Omental fat pad (tissue), 4 donors: ENCODE measurements around the gene MKRN2OS. TPM values are rescaled to one million over a fixed set of nuclear protein-coding genes. Genes with fewer than 3 reads are reported as not detected.
A peak's percentile ranks its signal among the peaks of the same experiment; 100 is the strongest.
"Not testable (repeated sequence)": the region's sequence is repeated elsewhere in the genome, so short reads cannot be mapped to it uniquely, and the experiment has no call there.

Experiments used
- ATAC-seq: fragments of 150-250 bp; one replicate; pipeline ENCODE4 v1.9.1; 2016; ENCODE audit warnings: mild to moderate bottlenecking, moderate library complexity; ENCODE audit not compliant: low FRiP score
- DNase-seq: peaks from one replicate; pipeline ENCODE4 v3.0.0-alpha.2; 2019; ENCODE audit warnings: low spot score
- total RNA-seq, 4 donors: library from RNA; depleted of rRNA; stranded (reverse); fragments of >200 nt; gene quantifications; one replicate each; pipeline ENCODE4 v1.1.0, GENCODE V29; 2016
- TF ChIP-seq, protein P1 (sequence below), 3 donors: fragments of 450-650 bp; IDR thresholded peaks; one replicate each; pipeline ENCODE4 v1.5.1; 2016 to 2017; ENCODE audit warnings: antibody characterized with exemption in 3 of 3, mild to moderate bottlenecking in 3 of 3, moderate library complexity in 2 of 3

The MKRN2OS gene
- total RNA-seq, 4 donors from 2014 or later, result not detected

GRCh38 chr3:12557473-12558100, 12.3 kb upstream of the MKRN2OS start:
- ATAC-seq, result no peak
- TF ChIP-seq, protein P1, sequence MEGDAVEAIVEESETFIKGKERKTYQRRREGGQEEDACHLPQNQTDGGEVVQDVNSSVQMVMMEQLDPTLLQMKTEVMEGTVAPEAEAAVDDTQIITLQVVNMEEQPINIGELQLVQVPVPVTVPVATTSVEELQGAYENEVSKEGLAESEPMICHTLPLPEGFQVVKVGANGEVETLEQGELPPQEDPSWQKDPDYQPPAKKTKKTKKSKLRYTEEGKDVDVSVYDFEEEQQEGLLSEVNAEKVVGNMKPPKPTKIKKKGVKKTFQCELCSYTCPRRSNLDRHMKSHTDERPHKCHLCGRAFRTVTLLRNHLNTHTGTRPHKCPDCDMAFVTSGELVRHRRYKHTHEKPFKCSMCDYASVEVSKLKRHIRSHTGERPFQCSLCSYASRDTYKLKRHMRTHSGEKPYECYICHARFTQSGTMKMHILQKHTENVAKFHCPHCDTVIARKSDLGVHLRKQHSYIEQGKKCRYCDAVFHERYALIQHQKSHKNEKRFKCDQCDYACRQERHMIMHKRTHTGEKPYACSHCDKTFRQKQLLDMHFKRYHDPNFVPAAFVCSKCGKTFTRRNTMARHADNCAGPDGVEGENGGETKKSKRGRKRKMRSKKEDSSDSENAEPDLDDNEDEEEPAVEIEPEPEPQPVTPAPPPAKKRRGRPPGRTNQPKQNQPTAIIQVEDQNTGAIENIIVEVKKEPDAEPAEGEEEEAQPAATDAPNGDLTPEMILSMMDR (IDR thresholded peaks at IDR 0.05), result no peak
- DNase-seq, result no peak

DNA sequence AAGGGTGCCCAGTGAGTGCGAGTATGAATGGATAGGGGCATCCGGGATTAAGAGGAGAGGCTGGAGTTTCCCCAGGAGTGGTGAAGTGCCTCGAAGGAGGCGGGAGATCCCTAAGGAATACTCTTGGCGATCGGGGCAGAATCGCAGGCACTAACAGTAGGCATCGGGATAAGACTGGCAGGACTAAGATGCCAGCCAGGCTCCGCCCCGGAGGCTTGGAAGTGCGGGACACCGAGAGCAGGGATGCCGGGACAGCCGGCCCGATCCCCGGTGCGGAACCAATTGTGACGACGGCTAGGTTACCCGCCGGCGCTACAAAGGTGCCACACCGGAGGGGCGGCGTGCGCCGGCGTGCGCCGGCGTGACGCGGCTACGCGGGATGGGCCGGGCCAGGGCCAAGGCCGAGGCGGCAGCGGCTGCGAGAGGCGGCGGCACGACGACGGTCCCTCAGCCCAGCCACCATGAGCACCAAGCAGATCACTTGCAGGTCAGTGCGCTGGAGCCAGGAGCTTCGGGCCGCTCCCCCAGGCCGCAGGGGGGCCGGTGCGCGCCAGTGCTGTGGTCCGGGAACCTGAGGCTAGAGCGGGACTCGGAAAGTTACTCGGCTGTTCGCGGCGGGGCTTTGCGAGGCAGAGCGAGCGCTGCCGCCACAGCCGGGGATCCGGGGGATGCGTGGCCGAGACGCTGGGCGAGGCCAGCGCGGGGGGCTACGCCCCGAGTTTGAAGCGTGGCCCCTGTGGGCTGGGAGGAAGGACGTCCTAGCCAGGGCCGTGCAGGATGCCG, 11.6 kb upstream of the MKRN2OS start, which contains the start of gene MKRN2:
Gene MKRN2, plus strand, starts transcription at position 398 of the 783 bp plus-strand sequence. Its CDS starts 64 bp downstream, at position 462.
- ATAC-seq, result peak; percentile 99
- peak; percentile 58 for DNase-seq
- TF ChIP-seq, protein P1 (IDR thresholded peaks at IDR 0.05), result no peak

DNA sequence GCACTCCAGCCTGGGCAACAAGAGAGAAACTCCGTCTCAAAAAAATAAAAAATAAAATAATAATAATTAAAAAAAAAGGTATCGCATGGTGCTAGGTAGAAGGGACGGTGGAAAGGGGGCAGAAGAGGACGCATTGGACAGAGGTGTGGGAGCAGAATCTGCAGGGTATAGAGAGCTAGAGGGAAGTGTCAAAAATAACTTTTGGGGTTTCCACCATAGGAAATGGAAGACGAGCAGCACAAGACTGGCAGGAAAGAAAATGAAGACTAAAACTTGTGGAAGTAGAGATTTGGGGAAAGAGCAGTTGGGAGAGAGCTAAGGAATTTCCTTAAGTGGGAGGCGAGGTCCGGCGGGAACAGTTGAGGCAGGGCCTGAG, 11.0 kb upstream of the MKRN2OS start:
- ATAC-seq (peak; percentile 24), DNase-seq (no peak)
- TF ChIP-seq, protein P1 (IDR thresholded peaks at IDR 0.05), result no peak

DNA sequence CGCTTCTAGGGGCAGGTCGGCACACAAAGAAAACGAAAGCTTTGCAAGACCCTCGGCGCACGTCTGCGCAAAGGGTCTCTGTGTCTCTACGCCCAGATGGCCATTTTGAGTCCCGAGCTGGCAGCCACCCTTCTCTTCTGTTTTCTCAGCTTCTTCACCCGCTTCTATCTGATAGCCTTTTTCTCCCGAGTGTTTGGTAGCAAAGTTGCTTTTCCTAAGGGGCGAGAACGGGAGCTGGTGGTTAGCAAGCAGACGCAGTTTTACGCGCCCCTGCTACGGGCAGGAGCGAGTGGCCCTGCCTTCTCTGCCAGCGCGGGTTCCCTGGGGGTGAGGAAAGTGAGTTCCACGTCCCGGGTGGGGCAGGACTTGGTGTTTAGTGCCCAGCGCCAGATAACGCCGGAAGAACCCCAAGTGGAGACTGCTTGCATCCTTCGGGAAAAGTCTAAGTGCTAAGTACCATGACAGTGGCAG, 8.7 kb upstream of the MKRN2OS start:
- no peak for DNase-seq
- TF ChIP-seq, protein P1 (IDR thresholded peaks at IDR 0.05), result no peak
- no peak for ATAC-seq

DNA sequence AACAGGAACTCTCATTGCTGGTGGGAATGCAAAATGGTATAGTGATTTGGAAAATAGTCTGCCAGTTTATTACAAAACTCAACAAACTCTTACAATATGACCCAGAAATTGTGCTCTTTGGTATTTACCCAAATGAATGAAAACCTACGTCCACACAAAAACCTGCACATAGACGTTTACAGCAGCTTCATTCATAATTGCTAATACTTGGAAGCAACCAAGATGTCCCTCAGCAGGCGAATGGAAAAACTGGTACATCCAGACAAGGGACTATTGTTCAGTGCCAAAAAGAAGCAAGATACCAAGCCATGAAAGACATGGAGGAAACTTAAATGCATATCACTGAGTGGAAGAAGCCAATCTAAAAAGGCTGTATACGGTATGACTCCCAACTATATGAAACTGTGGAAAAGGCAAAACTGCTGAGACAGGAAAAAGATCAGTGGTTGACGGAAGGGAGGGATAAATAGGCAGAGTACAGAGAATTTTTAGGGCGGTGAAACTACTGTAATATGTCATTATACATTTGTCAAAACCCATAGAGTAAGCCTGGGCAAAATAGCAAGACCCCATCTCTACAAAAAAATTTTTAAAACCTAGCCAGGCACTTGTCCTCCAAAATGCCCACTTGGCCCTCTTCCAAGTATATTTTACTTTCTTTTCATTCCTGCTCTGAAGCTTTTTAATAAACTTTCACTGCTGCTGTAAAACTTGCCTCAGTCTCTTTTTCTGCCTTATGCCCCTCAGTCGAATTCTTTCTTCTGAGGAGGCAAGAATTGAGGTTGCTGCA, 4.9 kb upstream of the MKRN2OS start:
- TF ChIP-seq, protein P1 (IDR thresholded peaks at IDR 0.05), result no peak
- no peak for DNase-seq
- ATAC-seq, result no peak

DNA sequence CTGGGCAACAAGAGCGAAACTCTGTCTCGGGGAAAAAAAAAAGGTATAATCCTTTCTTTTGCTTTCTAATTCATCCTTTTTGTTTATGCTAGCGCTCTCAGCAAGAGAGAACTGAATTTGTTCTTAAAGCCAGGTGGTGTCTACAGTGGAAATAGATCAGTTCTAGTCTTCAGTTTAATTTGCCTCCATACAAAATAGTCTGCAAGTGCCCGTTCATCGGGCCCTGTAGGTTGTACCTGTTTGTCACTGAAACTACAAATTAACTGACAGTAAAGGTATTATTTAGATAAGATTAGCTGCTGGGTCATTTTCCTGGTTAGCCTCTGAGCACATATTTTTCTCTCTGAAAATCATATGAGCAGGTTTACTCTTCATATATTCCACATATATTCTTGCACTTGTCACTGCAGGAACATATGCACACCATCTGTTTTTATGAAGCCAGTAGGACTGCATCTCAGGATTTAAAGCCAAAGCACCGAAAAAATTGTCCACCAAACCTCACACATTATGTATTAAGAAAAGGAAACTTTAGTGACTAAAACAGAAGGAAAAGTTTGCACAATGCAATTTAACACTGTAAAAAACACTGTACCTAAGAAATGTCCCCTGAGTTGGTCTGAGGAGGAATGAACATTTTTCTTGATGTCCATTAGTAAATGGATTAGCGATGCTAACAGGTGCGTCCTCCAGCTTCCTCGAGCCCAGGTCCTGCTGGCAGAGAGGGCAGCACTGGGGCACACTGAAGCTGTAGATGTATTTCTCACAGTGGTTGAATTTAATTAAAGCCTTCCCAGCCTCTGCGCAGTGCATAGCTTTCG, 437 bp downstream of the MKRN2OS start:
- ATAC-seq, result no peak
- TF ChIP-seq, protein P1 (IDR thresholded peaks at IDR 0.05), result no peak
- DNase-seq, result no peak

DNA sequence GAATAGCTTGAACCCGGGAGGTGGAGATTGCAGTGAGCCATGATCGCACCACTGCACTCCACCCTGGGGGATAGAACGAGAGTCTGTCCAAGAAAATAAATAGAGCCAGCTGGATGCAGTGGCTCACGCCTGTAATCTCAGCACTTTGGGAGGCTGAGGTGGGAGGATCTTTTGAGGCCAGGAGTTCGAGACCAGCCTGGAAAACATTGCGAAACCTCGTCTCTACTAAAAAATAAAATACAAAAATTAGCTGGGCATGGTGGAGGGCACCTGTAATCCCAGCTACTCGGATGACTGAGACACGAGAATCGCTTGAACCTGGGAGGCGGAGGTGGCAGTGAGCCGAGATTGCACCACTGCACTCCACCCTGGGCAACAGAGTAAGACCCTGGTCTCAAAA, 1.8 kb downstream of the MKRN2OS start:
- not testable (repeated sequence) for DNase-seq, ATAC-seq
